SW480 (cell line): ENCODE results near the gene CHKA.
A peak's percentile ranks its signal among the peaks of the same experiment; 100 is the strongest.

ENCODE experiments used
- DNase-seq: peaks from one replicate; pipeline ENCODE4 v3.0.0-alpha.2; 2016; ENCODE audit warnings: low spot score

Gene CHKA

DNA sequence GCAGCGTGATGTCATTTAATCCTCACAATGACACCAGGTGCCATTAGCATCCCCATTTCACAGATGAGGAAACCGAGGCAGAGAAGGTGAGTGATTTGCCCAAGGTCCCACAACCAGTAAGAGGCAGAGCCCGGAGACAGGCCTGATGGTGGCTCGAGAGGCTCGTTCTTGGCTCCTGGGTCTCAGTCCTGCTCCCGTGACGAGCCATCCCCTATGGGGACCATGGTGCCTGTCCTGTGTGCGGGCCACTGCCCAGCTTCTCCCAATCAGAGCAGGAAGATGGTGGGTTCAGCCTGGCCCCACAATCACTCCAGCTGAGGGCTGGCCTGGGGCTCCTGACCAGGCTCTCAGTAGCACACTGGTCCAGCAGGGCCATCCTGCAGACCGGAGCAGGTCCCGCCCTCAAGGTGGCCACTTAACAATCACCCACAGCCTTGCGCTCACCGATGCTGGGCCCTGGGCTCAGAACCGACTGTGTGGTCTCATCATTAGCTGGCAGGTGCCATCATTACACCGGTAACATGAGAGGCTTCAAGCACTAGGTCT, 107.5 kb downstream of the CHKA start:
- DNase-seq, result no peak

DNA sequence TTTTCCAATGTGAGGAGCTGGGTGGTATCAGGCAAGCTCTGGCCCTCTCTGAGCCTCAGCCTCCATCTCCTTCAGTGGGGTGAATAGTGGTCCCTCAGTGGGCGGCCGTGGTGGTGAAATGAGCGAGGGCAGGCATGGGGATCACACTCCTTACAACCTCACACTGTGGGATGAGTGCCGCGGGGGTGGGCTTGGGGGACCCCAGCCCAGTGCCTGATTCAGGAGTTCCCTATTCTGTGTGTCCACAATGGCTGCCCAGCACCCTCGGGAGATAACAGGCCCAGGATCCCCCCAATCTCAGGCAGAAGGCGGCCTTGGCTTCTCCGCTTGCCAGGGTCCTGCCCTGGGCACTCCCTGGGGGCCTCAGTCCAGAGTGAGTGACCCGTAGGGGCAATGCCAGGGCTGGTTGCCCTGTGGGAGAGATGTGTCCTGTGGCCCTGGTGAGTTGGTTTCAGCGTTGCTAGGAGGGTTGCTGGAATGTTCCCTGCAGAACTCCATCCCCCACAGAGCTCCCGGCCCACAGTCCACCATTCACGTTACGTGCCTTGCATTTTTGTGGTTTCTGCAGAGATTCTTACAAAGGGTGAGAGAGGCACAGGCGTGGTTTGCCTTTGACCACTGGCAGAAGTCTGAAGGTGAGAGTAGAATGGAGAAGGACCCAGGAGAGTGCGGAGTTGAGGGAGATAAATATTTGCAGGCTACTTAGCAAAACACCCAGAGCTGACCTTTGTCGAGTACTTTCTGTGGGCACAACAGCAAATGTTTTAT, 108.2 kb downstream of the CHKA start:
- peak; percentile 97 for DNase-seq

DNA sequence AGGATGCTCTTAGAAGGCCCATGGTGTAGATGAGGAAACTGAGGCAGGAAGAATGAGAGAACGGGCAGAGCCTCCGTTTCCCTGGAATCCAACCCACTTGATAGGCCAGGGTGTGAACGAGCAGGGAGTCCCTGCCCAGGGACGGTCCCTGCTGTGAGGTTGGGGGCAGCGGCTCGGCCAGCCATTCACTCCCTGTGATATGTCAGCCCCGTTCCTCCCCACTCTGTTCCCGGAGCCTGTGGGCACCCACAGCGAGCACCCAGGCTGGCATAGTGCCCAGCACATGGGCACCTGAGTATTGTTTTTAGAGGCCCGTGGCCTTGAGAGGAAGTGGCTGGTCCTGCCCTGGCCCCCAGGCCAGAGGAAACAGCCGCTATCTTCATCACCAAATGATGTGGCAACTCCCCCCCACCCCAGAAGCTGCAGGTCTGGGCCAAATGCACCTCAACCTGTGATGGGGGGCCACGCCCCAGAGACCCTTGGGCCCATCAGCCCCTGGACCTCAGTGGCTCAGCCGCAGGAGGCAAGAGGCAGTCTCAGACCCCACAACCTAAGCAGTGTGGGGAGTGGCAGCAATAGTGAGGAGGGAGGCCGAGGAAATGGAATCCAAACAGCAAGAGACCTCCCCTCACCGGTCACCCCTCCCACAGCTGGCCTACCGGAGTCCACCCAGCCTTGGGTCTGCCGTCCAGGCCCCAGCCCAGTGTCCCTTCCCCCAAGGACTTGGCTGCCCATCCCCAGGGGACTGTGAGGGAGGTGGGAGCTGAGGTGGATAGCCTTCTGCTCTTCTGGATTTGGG, 108.9 kb downstream of the CHKA start:
- DNase-seq, result no peak

GRCh38 chr11:68011051-68011943, 109.9 kb downstream of the CHKA start:
- no peak for DNase-seq

GRCh38 chr11:68010090-68011041, 110.8 kb downstream of the CHKA start, which contains the start of gene ALDH3B1:
Gene ALDH3B1 (plus strand): TSS chr11:68010327. CDS start chr11:68015298, 4,971 bp downstream.
- DNase-seq, result peak; percentile 85

- no peak for DNase-seq
Measured at GRCh38 chr11:68009391-68010089, 111.6 kb downstream of the CHKA start.

DNA sequence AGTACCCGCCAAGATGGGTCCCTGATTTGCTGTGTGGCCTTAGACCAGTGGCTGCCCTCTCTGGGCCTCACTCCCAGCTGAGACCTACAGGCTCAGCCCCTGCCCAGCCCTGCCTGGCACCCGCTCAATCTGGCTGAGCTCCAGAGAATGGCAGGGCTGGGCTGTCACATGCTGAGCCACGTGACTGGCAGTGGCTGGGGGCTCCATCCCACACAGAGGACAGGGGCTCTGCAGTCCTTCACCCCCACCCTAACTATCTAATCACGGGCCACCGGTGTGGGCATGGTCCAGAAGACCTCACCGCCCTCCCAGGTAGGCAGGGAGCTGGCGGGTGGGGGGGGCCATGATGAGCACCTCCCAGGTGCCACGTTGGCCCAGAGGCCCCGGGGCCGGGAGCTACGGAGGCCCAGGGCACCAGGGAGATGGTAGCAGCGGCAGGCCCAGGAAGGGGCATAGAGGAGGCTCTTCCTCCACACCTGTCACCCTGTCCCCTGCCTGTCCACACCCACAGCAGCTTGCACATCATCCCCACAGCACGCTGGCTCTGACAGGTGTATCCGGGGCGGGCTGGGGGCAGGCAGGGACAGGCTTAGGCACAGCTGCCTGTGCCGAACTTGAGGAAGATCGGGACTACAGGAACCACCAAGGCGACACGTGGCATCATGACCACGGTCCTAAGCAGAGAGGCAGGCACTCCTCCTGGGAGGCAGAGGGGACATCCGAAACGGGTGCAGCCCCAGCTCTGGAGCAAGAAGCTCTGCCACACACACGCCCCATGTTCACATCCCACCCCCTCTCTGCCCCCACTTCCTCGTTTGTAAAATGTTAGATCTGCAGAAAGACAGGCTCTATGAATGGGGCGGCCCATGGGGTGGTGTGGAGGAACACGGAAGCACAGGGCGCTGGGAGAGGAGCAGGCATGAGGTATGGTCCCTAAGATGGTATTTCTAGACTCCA, 112.5 kb downstream of the CHKA start:
- DNase-seq, result no peak

- no peak for DNase-seq
Measured at GRCh38 chr11:68007498-68008380, 113.4 kb downstream of the CHKA start.

- DNase-seq, result no peak
Measured at GRCh38 chr11:68006606-68007166, 114.5 kb downstream of the CHKA start.

GRCh38 chr11:68004551-68005335, 116.4 kb downstream of the CHKA start:
- DNase-seq, result no peak

- peak; percentile 87 for DNase-seq
Measured at GRCh38 chr11:68003846-68004550, 117.2 kb downstream of the CHKA start, which contains the start of gene UNC93B1. Gene UNC93B1 (minus strand): TSS chr11:68004097. CDS start chr11:68004043, 54 bp downstream.

DNA sequence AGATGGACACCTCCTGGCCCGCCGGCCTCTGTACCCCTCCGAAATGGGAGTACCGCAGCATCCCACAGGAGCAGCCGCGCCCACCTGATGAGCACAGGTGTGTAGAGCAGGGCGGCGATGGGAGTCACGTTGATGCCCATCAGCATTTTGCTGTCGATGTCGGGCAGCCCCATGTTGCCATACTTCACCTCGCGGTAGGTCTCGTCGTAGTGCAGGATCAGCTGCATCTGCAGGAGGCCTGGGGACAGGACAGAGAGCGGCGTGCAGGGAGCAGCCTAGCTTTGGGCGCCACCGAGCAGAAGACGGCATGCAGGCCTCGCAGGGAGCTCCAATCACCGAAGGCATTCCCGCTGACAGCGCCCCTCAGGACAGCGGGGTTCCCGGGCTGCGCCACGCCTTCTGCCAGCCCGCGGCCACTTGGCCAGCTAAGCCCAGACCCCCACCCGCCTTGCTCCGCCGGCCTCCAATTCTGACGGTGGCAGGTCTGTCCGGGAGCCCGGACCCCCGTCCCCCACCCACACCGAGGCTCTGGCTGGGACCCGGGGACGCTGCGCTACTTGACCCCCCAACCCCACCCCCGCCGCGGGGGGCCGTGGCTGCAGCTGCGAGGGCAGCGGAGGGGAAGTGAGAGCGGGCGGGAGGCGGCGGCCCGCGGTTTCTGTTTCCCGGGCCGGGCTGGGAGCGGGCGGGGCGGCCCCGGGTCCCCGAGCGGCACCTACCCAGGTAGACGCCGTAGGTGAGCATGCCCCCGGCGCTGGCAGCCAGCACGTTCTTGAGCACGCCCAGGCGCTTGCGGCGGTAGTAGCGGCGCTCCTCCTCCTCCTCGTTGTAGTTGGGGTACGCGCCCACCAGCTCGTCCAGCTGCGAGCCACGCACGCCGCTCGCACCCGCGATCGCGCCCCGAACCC, 118.0 kb downstream of the CHKA start:
- DNase-seq, result peak; percentile 69
